ENCODE results near the gene PAK3. TPM values are rescaled to one million over a fixed set of nuclear protein-coding genes. Genes with fewer than 3 reads are reported as not detected.

PAK3 gene
- total RNA-seq, 2 experiments from 2014 or later, result 0.05 TPM; not detected in 1

- Mint-ChIP-seq H3K36me3 (ENCODE audit: low read depth) (no peaks in the 10 kb centered on the region), H3K4me3 (no peak within 1 kb of the TSS), H3K4me1 (ENCODE audit: low read depth) (no peaks in the 10 kb centered on the region), H3K9me3 (ENCODE audit: insufficient read depth) (no peaks in the 10 kb centered on the region), H3K27ac (no peak within 1 kb of the TSS), H3K27me3 (ENCODE audit: low read depth) (no peaks in the 10 kb centered on the region)
- POLR2A ChIA-PET, result no interaction called here
- no peak for ATAC-seq
- no peak for DNase-seq
- CTCF ChIA-PET, result no interaction called here
Observed at GRCh38 chrX:111270339-111270738, 174.3 kb downstream of the PAK3 start, which contains the start of gene CAPN6. TSS of gene CAPN6 (minus strand) at chrX:111270483. CDS start at chrX:111263936, 6,547 bp downstream.

Other genes with a start within 250 kb of the PAK3 start
- gene CAPN6, start 174.3 kb downstream of the PAK3 start, total RNA-seq, result not detected